Trophoblast cell (in vitro differentiated cells and primary cell): ENCODE results near the gene CDC42SE2.
A peak's percentile ranks its signal among the peaks of the same experiment; 100 is the strongest.

Source experiments
- DNase-seq, 2 donors: peaks; one replicate each; pipeline ENCODE4 v3.0.0-alpha.2; 2016
- H2AFZ ChIP-seq: 2 replicates; pipeline ENCODE4 v1.6.1; 2013; ENCODE audit warnings: low read length, moderate library complexity, mild to moderate bottlenecking; ENCODE audit not compliant: insufficient read depth, poor library complexity
- H2AK5ac ChIP-seq: 2 replicates; pipeline ENCODE4 v1.6.1; 2013; ENCODE audit warnings: mild to moderate bottlenecking, low read length
- H2BK120ac ChIP-seq: 2 replicates; pipeline ENCODE4 v1.6.1; 2013; ENCODE audit warnings: low read length, mild to moderate bottlenecking, moderate library complexity; ENCODE audit not compliant: insufficient read depth, poor library complexity
- H2BK12ac ChIP-seq: 2 replicates; pipeline ENCODE4 v1.6.1; 2013; ENCODE audit warnings: mild to moderate bottlenecking, low read length, moderate library complexity
- H2BK5ac ChIP-seq: 2 replicates; pipeline ENCODE4 v1.6.1; 2013; ENCODE audit warnings: low read length, low read depth, moderate library complexity, mild to moderate bottlenecking; ENCODE audit not compliant: poor library complexity
- H3K14ac ChIP-seq: 2 replicates; pipeline ENCODE4 v1.6.1; 2013; ENCODE audit warnings: mild to moderate bottlenecking, low read length
- H3K18ac ChIP-seq: 2 replicates; pipeline ENCODE4 v1.6.1; 2013; ENCODE audit warnings: mild to moderate bottlenecking, low read length
- H3K23ac ChIP-seq: 2 replicates; pipeline ENCODE4 v1.6.1; 2013; ENCODE audit warnings: low read length
- H3K27ac ChIP-seq: 2 replicates; pipeline ENCODE4 v1.5.1; 2013; ENCODE audit warnings: low read depth, mild to moderate bottlenecking, inconsistent platforms, low read length, moderate library complexity
- H3K27me3 ChIP-seq: 2 replicates; pipeline ENCODE4 v1.6.1; 2013; ENCODE audit warnings: inconsistent platforms, mild to moderate bottlenecking, low read length, moderate library complexity; ENCODE audit not compliant: insufficient read depth
- H3K36me3 ChIP-seq, 2 experiments: 1 replicate in 1 of 2; 2 replicates in 1 of 2; pipeline ENCODE4 v1.6.1; 2013; ENCODE audit warnings: low read length in 2 of 2, mild to moderate bottlenecking in 2 of 2, moderate library complexity in 1 of 2; ENCODE audit not compliant: insufficient read depth in 2 of 2, control insufficient read depth in 1 of 2
- H3K4ac ChIP-seq: 2 replicates; pipeline ENCODE4 v1.6.1; 2013; ENCODE audit warnings: low read depth, mild to moderate bottlenecking, low read length, moderate library complexity
- H3K4me1 ChIP-seq, 2 experiments: 1 replicate in 1 of 2; 2 replicates in 1 of 2; pipeline ENCODE4 v1.6.1; 2013; ENCODE audit warnings: low read length in 2 of 2, mild to moderate bottlenecking in 2 of 2, moderate library complexity in 1 of 2; ENCODE audit not compliant: insufficient read depth in 2 of 2, control insufficient read depth in 1 of 2
- H3K4me2 ChIP-seq: 2 replicates; pipeline ENCODE4 v1.6.1; 2013; ENCODE audit warnings: inconsistent platforms, mild to moderate bottlenecking, low read length, moderate library complexity
- H3K4me3 ChIP-seq: 2 replicates; pipeline ENCODE4 v1.5.1; 2013; ENCODE audit warnings: mild to moderate bottlenecking, low read depth, low read length, inconsistent platforms
- H3K79me1 ChIP-seq: one replicate; pipeline ENCODE4 v1.6.1; 2013; ENCODE audit warnings: low read length
- H3K79me2 ChIP-seq: 2 replicates; pipeline ENCODE4 v1.6.1; 2013; ENCODE audit warnings: low read length, mild to moderate bottlenecking; ENCODE audit not compliant: control insufficient read depth, insufficient read depth, poor library complexity
- H3K9ac ChIP-seq: 2 replicates; pipeline ENCODE4 v1.6.1; 2013; ENCODE audit warnings: mild to moderate bottlenecking, low read length
- H3K9me3 ChIP-seq: 2 replicates; pipeline ENCODE4 v1.6.1; 2013; ENCODE audit warnings: low read depth, mild to moderate bottlenecking, control low read depth, inconsistent platforms, low read length; ENCODE audit not compliant: insufficient read depth
- H4K12ac ChIP-seq: 2 replicates; pipeline ENCODE4 v1.6.1; 2013; ENCODE audit warnings: low read depth, mild to moderate bottlenecking, low read length, moderate library complexity
- H4K8ac ChIP-seq: 2 replicates; pipeline ENCODE4 v1.6.1; 2013; ENCODE audit warnings: low read depth, mild to moderate bottlenecking, low read length, moderate library complexity
- H4K91ac ChIP-seq: one replicate; pipeline ENCODE4 v1.6.1; 2013; ENCODE audit warnings: low read depth, mild to moderate bottlenecking, low read length, moderate library complexity
- WGBS: extraction: QIAGEN DNeasy Blood & Tissue Kit; methylation state at CpG from one replicate; pipeline ENCODE4 v1.1.7; 2013; ENCODE audit warnings: missing lambda C conversion rate; ENCODE audit not compliant: insufficient read length, insufficient coverage; ENCODE audit errors: extremely low coverage; 5-methylcytosine and 5-hydroxymethylcytosine counted together

Gene CDC42SE2

DNA sequence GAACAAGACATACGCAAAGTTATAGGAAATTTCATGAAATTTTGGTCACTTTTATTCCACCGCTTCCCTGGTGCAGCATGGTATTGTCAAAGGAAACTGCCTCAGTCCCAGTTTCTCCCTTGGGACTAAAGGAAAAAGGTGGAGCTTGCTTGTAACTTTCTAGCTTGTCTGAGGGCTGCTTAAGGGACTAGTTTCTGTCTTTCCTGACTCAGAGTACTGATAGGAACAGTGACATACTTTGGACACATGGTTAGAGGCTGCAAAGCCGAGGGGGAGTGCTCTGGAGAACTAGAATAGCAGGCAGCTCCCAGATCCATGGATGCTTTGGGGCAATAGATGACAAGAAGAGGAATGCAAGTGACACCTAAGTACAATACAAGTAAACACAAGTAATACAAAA, 136.7 kb downstream of the CDC42SE2 start:
- H2BK5ac ChIP-seq: no peak overlapping the region
- no peaks in the 10 kb centered on the region for H3K27me3 ChIP-seq
- H2AK5ac ChIP-seq: no peak overlapping the region
- H2BK120ac ChIP-seq: no peak overlapping the region
- DNase-seq: peak; percentile 17 to 50
- H3K23ac ChIP-seq: no peak overlapping the region
- H3K27ac ChIP-seq: no peak overlapping the region
- H3K4me1 ChIP-seq: peaks cover 0 to 1% of the 10 kb centered on the region in 2 experiments
- peaks cover 3 to 6% of the 10 kb centered on the region in 2 experiments for H3K36me3 ChIP-seq
- H3K4ac ChIP-seq: no peak overlapping the region
- no peak overlapping the region for H2BK12ac ChIP-seq
- H3K79me1 ChIP-seq: no peaks in the 10 kb centered on the region
- no peak overlapping the region for H3K4me2 ChIP-seq
- no peak overlapping the region for H4K8ac ChIP-seq
- H3K4me3 ChIP-seq: no peak overlapping the region
- H3K79me2 ChIP-seq: no peaks in the 10 kb centered on the region
- no peak overlapping the region for H2AFZ ChIP-seq
- no peak overlapping the region for H3K14ac ChIP-seq
- no peak overlapping the region for H3K9ac ChIP-seq
- H3K9me3 ChIP-seq: no peaks in the 10 kb centered on the region
- H3K18ac ChIP-seq: no peak overlapping the region
- H4K12ac ChIP-seq: no peak overlapping the region
- H4K91ac ChIP-seq: no peak overlapping the region
- no CpG with 5 or more reads among the region's 3 CpGs for WGBS

DNA sequence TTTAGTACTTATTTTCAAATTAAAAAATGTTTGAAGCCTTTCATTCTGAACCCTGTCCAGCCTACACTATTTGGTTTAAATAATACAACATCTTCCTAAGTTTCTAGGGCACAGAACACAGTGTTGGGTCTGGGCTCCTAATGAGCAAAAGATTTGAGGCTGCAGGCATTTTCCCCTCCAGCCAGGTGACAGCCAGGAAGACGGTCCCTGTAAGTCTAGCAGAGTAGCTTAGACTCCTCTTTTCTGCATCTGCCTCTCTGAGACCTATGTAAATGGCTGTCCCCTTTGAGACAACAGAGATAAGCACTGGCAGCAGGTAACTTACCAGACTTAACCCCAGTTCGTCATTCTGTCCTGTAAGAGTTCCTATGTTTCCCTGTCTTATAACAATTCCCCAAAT, 141.8 kb downstream of the CDC42SE2 start:
- H3K4me2 ChIP-seq: no peak overlapping the region
- H3K36me3 ChIP-seq: peaks cover 2 to 11% of the 10 kb centered on the region in 2 experiments
- no peak overlapping the region for H3K27ac ChIP-seq
- H3K23ac ChIP-seq: no peak overlapping the region
- H2BK5ac ChIP-seq: no peak overlapping the region
- H3K4ac ChIP-seq: no peak overlapping the region
- no peaks in the 10 kb centered on the region for H3K27me3 ChIP-seq
- H2AFZ ChIP-seq: no peak overlapping the region
- DNase-seq: peak in 1 of 2 donors; percentile 17
- H2BK12ac ChIP-seq: no peak overlapping the region
- no peaks in the 10 kb centered on the region for H3K9me3 ChIP-seq
- peaks cover 2 to 5% of the 10 kb centered on the region in 2 experiments for H3K4me1 ChIP-seq
- WGBS: no CpG with 5 or more reads among the region's 2 CpGs
- no peak overlapping the region for H4K91ac ChIP-seq
- no peak overlapping the region for H3K18ac ChIP-seq
- no peak overlapping the region for H2AK5ac ChIP-seq
- no peak overlapping the region for H3K4me3 ChIP-seq
- H3K79me2 ChIP-seq: no peaks in the 10 kb centered on the region
- no peak overlapping the region for H3K14ac ChIP-seq
- H3K9ac ChIP-seq: no peak overlapping the region
- H2BK120ac ChIP-seq: no peak overlapping the region
- H4K12ac ChIP-seq: no peak overlapping the region
- no peak overlapping the region for H4K8ac ChIP-seq
- H3K79me1 ChIP-seq: no peaks in the 10 kb centered on the region

DNA sequence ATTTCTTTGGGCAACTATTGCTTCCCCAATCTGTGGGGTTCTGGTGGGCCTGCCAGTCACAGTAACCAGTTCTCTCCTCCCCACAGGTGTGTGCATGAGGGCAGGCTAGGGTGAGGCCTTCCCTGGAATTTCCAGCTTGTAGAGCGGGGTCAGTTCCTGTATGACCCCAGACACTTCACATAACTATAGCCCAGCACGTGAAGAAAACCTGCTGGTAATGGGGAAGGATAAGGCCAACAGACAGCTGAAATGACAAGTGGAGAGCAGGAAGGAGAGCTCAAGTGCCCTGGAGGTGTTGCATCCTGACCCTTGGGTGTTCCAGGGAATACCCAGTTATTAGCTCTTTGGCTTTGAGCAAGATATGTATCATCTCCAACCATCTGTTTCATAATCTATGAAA, 142.2 kb downstream of the CDC42SE2 start:
- no peak overlapping the region for H3K4me3 ChIP-seq
- H2AFZ ChIP-seq: no peak overlapping the region
- H4K8ac ChIP-seq: no peak overlapping the region
- H3K14ac ChIP-seq: no peak overlapping the region
- H2BK120ac ChIP-seq: no peak overlapping the region
- H3K27ac ChIP-seq: no peak overlapping the region
- no peak overlapping the region for H3K18ac ChIP-seq
- peak; percentile 58 to 73 for DNase-seq
- H4K12ac ChIP-seq: no peak overlapping the region
- no peaks in the 10 kb centered on the region for H3K79me2 ChIP-seq
- no peak overlapping the region for H3K4ac ChIP-seq
- H2BK5ac ChIP-seq: no peak overlapping the region
- H3K4me1 ChIP-seq: peaks cover 2 to 5% of the 10 kb centered on the region in 2 experiments
- H3K79me1 ChIP-seq: no peaks in the 10 kb centered on the region
- H3K27me3 ChIP-seq: no peaks in the 10 kb centered on the region
- no peak overlapping the region for H3K4me2 ChIP-seq
- no peak overlapping the region for H2BK12ac ChIP-seq
- H3K23ac ChIP-seq: no peak overlapping the region
- H4K91ac ChIP-seq: no peak overlapping the region
- no peak overlapping the region for H2AK5ac ChIP-seq
- no CpG with 5 or more reads among the region's 2 CpGs for WGBS
- H3K36me3 ChIP-seq: peaks cover 2 to 11% of the 10 kb centered on the region in 2 experiments
- H3K9ac ChIP-seq: no peak overlapping the region
- H3K9me3 ChIP-seq: no peaks in the 10 kb centered on the region

DNA sequence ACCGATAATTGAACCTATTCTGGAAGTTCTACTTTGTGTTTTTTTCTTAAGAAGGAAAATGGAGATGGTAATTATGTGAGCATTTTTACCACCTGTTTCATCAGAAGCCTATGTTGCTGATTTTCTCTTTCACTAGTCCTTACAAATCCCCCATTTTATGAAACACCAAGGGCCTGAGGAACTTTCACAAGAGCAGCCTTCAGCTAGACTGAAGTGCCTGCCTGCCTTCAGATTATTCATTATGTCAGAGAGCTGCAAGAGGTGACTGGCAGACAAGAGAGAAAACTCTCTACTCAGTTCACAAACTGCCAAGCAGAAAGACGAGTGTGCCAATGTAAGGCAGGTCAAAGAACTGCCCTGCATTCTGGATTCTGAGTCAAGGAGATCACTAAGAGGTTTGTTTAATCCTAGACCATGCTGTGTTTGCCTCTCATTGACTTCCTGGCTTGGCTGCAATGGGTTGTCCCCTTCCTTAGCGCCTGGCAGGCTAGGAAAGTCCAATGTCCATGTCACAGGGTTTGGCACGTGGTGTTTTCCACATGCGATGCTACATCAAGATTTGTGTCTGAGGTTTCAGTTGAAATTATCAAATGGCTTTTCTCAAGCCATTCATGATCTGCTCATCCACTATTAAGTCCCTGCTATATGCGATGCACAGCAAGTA, 143.3 kb downstream of the CDC42SE2 start:
- no CpG with 5 or more reads among the region's 6 CpGs for WGBS
- H4K8ac ChIP-seq: no peak overlapping the region
- H3K4me3 ChIP-seq: no peak overlapping the region
- H3K4ac ChIP-seq: no peak overlapping the region
- no peak overlapping the region for H3K18ac ChIP-seq
- H3K9ac ChIP-seq: no peak overlapping the region
- H3K4me2 ChIP-seq: no peak overlapping the region
- peaks cover 2 to 5% of the 10 kb centered on the region in 2 experiments for H3K4me1 ChIP-seq
- H4K12ac ChIP-seq: no peak overlapping the region
- no peak overlapping the region for H2AK5ac ChIP-seq
- H2BK12ac ChIP-seq: no peak overlapping the region
- H3K79me1 ChIP-seq: no peaks in the 10 kb centered on the region
- no peak overlapping the region for H2BK5ac ChIP-seq
- H2BK120ac ChIP-seq: no peak overlapping the region
- no peaks in the 10 kb centered on the region for H3K27me3 ChIP-seq
- H3K23ac ChIP-seq: no peak overlapping the region
- no peak overlapping the region for H4K91ac ChIP-seq
- H2AFZ ChIP-seq: no peak overlapping the region
- H3K14ac ChIP-seq: no peak overlapping the region
- H3K9me3 ChIP-seq: no peaks in the 10 kb centered on the region
- H3K79me2 ChIP-seq: no peaks in the 10 kb centered on the region
- DNase-seq: no peak
- peaks cover 2 to 11% of the 10 kb centered on the region in 2 experiments for H3K36me3 ChIP-seq
- no peak overlapping the region for H3K27ac ChIP-seq
